ENCODE results near the gene SMIM27. TPM values are rescaled to one million over a fixed set of nuclear protein-coding genes. Genes with fewer than 3 reads are reported as not detected.

SMIM27 gene
- total and polyA plus RNA-seq, 7 donors = 4.5 to 21.6 (median 11.7) TPM

DNA sequence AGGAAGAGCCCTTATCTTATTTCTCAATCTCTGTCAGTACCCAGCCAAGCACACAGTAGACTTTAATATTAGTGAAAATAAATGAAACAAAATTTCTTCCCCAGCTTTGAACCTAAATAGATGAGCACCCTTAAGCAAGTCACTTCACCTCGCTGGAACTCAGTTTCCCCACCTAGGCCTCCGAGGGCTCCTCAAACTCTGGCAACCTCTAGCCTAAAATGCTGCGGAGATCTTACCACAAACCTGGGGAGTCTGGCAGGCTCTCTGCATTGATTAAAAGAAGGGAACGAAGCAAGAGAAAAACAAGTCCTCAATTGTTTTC, 26.5 kb upstream of the SMIM27 start:
- Histone ChIP-seq H3K36me3 (ENCODE audit: insufficient read depth in 1 of 2, low read depth in 1 of 2) (no peaks in the 10 kb centered on the region), H3K4me3 (peak overlapping the region; percentile 72), H3K27me3 (ENCODE audit: insufficient read depth in 3 of 3, low read length in 2 of 3) (no peaks in the 10 kb centered on the region), H3K27ac (peak overlapping the region; percentile 64), H3K4me1 (peaks cover 21% of the 10 kb centered on the region), H3K9me3 (no peaks in the 10 kb centered on the region)
- TF ChIP-seq, protein P1, sequence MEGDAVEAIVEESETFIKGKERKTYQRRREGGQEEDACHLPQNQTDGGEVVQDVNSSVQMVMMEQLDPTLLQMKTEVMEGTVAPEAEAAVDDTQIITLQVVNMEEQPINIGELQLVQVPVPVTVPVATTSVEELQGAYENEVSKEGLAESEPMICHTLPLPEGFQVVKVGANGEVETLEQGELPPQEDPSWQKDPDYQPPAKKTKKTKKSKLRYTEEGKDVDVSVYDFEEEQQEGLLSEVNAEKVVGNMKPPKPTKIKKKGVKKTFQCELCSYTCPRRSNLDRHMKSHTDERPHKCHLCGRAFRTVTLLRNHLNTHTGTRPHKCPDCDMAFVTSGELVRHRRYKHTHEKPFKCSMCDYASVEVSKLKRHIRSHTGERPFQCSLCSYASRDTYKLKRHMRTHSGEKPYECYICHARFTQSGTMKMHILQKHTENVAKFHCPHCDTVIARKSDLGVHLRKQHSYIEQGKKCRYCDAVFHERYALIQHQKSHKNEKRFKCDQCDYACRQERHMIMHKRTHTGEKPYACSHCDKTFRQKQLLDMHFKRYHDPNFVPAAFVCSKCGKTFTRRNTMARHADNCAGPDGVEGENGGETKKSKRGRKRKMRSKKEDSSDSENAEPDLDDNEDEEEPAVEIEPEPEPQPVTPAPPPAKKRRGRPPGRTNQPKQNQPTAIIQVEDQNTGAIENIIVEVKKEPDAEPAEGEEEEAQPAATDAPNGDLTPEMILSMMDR (IDR thresholded peaks at IDR 0.05) = no peak
- DNase-seq = no peak
- intact Hi-C loops (cut with DNase I) = loop anchor here (2.0 to 5.0 kb wide), 2 partner anchors 139 to 143 kb away; partner anchors contain the start of gene ACO1 (in 1 of the 2)
- peak in 3 of 4 donors; percentile 11 to 31 (median 17) for ATAC-seq
- WGBS, 3 donors = 0 to 1% (median 1%) methylated on average over 4 of the region's 4 CpGs

GRCh38 chr9:32526041-32526706, 26.0 kb upstream of the SMIM27 start, which contains the start of gene RIGI:
Gene RIGI, minus strand, starts transcription at chr9:32526196. Its CDS starts 30 bp downstream, at chr9:32526166.
- Histone ChIP-seq H3K36me3 (ENCODE audit: insufficient read depth in 1 of 2, low read depth in 1 of 2) (no peaks in the 10 kb centered on the region), H3K27me3 (ENCODE audit: insufficient read depth in 3 of 3, low read length in 2 of 3) (no peaks in the 10 kb centered on the region), H3K9me3 (no peaks in the 10 kb centered on the region), H3K4me1 (peaks cover 21% of the 10 kb centered on the region), H3K4me3 (peak within 1 kb of the TSS; percentile 72), H3K27ac (peak within 1 kb of the TSS; percentile 64)
- DNase-seq (peak; percentile 92), ATAC-seq (peak; percentile 88 to 94 (median 92))
- intact Hi-C loops (cut with DNase I) = loop anchor here (2.0 to 5.0 kb wide), 2 partner anchors 139 to 144 kb away; partner anchors contain the start of gene ACO1 (in 1 of the 2)
- TF ChIP-seq, protein P1 (IDR thresholded peaks at IDR 0.05) = peak; percentile 44
- 0% methylated on average over 37 of the region's 37 CpGs for WGBS, 3 donors

DNA sequence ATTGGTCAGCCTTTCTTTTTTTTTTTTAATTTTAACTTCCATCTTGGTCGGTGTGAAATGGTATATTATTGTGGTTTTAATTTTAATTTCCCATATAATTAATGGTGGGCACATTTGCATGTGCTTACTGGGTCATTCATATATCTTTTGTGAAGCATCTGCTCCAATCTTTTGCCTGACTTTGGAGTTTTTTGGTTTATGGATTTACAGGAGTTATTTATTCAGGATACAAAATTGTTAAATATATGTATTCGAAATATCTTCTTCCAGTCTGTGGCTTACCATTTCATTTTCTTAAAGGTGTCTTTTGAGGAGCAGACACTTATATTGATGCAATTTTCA, 25.4 kb upstream of the SMIM27 start:
- Histone ChIP-seq H3K27me3 (ENCODE audit: insufficient read depth in 3 of 3, low read length in 2 of 3) (no peaks in the 10 kb centered on the region), H3K27ac (peak overlapping the region; percentile 64), H3K4me1 (peaks cover 21% of the 10 kb centered on the region), H3K36me3 (ENCODE audit: insufficient read depth in 1 of 2, low read depth in 1 of 2) (no peaks in the 10 kb centered on the region), H3K4me3 (peak overlapping the region; percentile 72), H3K9me3 (no peaks in the 10 kb centered on the region)
- WGBS, 3 donors = 13 to 19% (median 16%) methylated on average over 2 of the region's 2 CpGs
- intact Hi-C loops (cut with DNase I) = loop anchor here (2.0 to 5.0 kb wide), 2 partner anchors 140 to 144 kb away; partner anchors contain the start of gene ACO1 (in 1 of the 2)
- ATAC-seq (no peak), DNase-seq (no peak)
- TF ChIP-seq, protein P1 (IDR thresholded peaks at IDR 0.05) = no peak

DNA sequence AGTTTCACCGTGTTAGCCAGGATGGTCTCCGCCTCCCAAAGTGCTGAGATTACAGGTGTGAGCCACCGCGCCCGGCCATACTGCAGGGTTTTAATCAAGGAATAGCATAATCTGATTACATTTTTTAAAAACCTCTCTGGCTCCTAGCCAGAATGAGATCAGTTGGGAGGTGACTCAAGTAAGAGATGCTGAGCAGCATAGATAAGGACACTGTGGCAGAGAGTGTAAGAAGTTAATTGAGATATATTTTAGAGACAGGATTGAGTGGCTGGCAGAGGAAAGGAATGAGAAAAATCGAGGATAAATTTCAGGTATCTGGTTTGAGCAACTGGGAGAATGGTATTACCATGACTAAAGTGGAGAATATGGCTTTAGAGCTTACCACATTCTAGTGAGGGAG, 18.8 kb upstream of the SMIM27 start:
- intact Hi-C loops (cut with DNase I) = no loop called here
- no peaks in the 10 kb centered on the region for H3K9me3 ChIP-seq
- no peak overlapping the region for H3K27ac ChIP-seq
- DNase-seq = no peak
- H3K36me3 ChIP-seq (ENCODE audit: insufficient read depth in 1 of 2, low read depth in 1 of 2) = no peaks in the 10 kb centered on the region
- TF ChIP-seq, protein P1 (IDR thresholded peaks at IDR 0.05) = no peak
- 95 to 98% (median 97%) methylated on average over 6 of the region's 6 CpGs for WGBS, 3 donors
- no peaks in the 10 kb centered on the region for H3K27me3 ChIP-seq (ENCODE audit: insufficient read depth in 3 of 3, low read length in 2 of 3)
- no peaks in the 10 kb centered on the region for H3K4me1 ChIP-seq
- H3K4me3 ChIP-seq = no peak overlapping the region
- ATAC-seq = no peak
